Large intestine (tissue), 3 donors: Measurements from ENCODE around the gene GNAZ. TPM values are rescaled to one million over a fixed set of nuclear protein-coding genes. Genes with fewer than 3 reads are reported as not detected.
"Not testable (repeated sequence)": the region's sequence is repeated elsewhere in the genome, so short reads cannot be mapped to it uniquely, and the experiment has no call there.

Experiments
- DNase-seq, 2 donors: peaks; one replicate each; pipeline versions ENCODE4 v3.0.0 to v3.0.0-alpha.2; 2013
- H3K27ac ChIP-seq: one replicate; pipeline ENCODE4 v1.5.1; 2013; ENCODE audit warnings: low read length
- H3K27me3 ChIP-seq: 2 replicates; pipeline ENCODE4 v1.6.1; 2013; ENCODE audit warnings: low read length; ENCODE audit not compliant: control insufficient read depth, insufficient read depth
- H3K36me3 ChIP-seq: 2 replicates; pipeline ENCODE4 v1.6.1; 2013; ENCODE audit warnings: low read length; ENCODE audit not compliant: control insufficient read depth, insufficient read depth
- H3K4me1 ChIP-seq: one replicate; pipeline ENCODE4 v1.6.1; 2013; ENCODE audit warnings: low read length; ENCODE audit not compliant: control insufficient read depth, insufficient read depth
- H3K4me3 ChIP-seq: one replicate; pipeline ENCODE4 v1.5.1; 2013; ENCODE audit warnings: low read length
- H3K9me3 ChIP-seq: one replicate; pipeline ENCODE4 v1.6.1; 2013; ENCODE audit warnings: mild to moderate bottlenecking, low read depth, low read length, moderate library complexity; ENCODE audit not compliant: control insufficient read depth
- WGBS: methylation state at CpG from one replicate; pipeline ENCODE4 v1.1.5; 2013; ENCODE audit warnings: low lambda C conversion rate; ENCODE audit not compliant: insufficient coverage; 5-methylcytosine and 5-hydroxymethylcytosine counted together
- polyA plus RNA-seq: library from polyadenylated mRNA; unstranded; fragments of 120-200 nt; gene quantifications from one replicate; pipeline ENCODE4 v1.2.1, GENCODE V29; 2013

GNAZ gene
- polyA plus RNA-seq, 1 donor = 4.6 TPM

DNA sequence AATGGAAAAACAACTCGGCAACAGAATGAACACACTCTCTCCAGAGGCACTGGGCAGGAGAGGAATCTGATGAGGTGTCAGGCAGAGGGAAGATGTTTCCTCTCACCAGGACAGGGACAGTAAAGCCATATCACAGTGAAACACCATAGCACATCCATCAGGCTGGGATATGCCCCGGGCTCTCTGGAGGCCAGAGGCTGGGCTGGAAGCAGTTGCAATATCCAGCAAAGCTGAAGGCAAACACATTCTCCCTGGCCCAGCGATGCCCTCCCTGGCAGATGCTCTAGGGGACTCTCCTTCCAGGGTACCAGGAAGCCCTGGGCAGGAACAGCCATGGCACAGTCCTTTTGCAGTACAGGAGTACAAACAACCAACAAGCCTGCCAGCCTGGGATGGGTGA, 60.4 kb downstream of the GNAZ start:
- no CpG with 5 or more reads among the region's 3 CpGs for WGBS
- Histone ChIP-seq H3K9me3 (no peaks in the 10 kb centered on the region), H3K27ac (no peak overlapping the region), H3K27me3 (no peaks in the 10 kb centered on the region), H3K36me3 (no peaks in the 10 kb centered on the region), H3K4me3 (no peak overlapping the region), H3K4me1 (no peaks in the 10 kb centered on the region)
- DNase-seq = no peak

DNA sequence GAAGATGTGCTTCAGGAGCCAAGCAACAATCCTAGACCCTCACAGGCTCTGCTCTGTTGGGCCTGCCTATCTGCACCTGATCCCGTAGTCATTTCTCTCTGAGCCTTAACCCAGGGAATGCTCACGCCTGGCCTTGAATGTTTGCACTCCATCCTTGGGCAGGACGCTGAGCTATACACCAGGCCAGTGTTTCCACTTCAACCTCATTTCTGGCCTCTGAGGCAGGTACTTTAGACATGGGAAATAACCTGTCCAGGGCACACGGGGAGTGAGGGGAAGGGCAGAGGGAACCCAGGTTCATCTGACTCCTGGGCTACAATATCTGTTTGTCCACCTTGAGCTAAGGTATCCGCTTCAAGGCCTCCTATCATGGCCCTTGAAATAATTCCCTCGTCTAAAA, 61.6 kb downstream of the GNAZ start:
- no peaks in the 10 kb centered on the region for H3K4me1 ChIP-seq
- H3K27ac ChIP-seq = no peak overlapping the region
- DNase-seq = no peak
- no peaks in the 10 kb centered on the region for H3K27me3 ChIP-seq
- H3K36me3 ChIP-seq = no peaks in the 10 kb centered on the region
- WGBS = no CpG with 5 or more reads among the region's 6 CpGs
- no peaks in the 10 kb centered on the region for H3K9me3 ChIP-seq
- H3K4me3 ChIP-seq = no peak overlapping the region

- H3K4me3 ChIP-seq = no peak overlapping the region
- no peaks in the 10 kb centered on the region for H3K27me3 ChIP-seq
- no peaks in the 10 kb centered on the region for H3K36me3 ChIP-seq
- no peak overlapping the region for H3K27ac ChIP-seq
- no peaks in the 10 kb centered on the region for H3K4me1 ChIP-seq
- H3K9me3 ChIP-seq = no peaks in the 10 kb centered on the region
- no CpG with 5 or more reads among the region's 10 CpGs for WGBS
- DNase-seq = no peak
Observed at GRCh38 chr22:23132376-23133091, 62.2 kb downstream of the GNAZ start.

GRCh38 chr22:23133922-23134321, 63.6 kb downstream of the GNAZ start:
- H3K4me1 ChIP-seq = no peaks in the 10 kb centered on the region
- no peak overlapping the region for H3K4me3 ChIP-seq
- H3K27me3 ChIP-seq = no peaks in the 10 kb centered on the region
- no peak for DNase-seq
- no peaks in the 10 kb centered on the region for H3K36me3 ChIP-seq
- WGBS = no CpG with 5 or more reads among the region's 10 CpGs
- H3K9me3 ChIP-seq = no peaks in the 10 kb centered on the region
- H3K27ac ChIP-seq = no peak overlapping the region

DNA sequence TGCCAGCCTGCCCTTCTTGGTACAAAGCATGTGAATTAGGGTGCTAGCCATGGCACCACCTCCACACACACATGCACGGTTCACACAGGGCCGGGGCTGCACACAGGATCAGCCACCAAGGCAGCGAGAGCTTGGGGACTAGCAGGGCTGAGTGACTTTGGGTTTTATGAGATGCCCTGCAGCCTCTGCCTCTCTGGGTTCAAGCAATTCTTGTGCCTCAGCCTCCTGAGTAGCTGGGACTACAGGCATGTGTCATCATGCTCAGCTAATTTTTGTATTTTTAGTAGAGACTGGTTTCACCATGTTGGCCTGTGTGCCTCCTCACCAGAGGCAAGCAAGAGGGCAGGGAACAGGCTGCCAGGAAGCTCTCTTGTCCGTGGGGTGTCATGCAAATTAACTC, 66.7 kb downstream of the GNAZ start:
- H3K27ac ChIP-seq, DNase-seq, H3K36me3 ChIP-seq, H3K4me3 ChIP-seq, H3K4me1 ChIP-seq, H3K27me3 ChIP-seq, H3K9me3 ChIP-seq: not testable (repeated sequence)
- no CpG with 5 or more reads among the region's 4 CpGs for WGBS

- Histone ChIP-seq H3K27ac (no peak overlapping the region), H3K4me3 (no peak overlapping the region), H3K36me3 (no peaks in the 10 kb centered on the region), H3K9me3 (no peaks in the 10 kb centered on the region), H3K27me3 (no peaks in the 10 kb centered on the region), H3K4me1 (peaks cover 10% of the 10 kb centered on the region)
- no CpG with 5 or more reads among the region's 3 CpGs for WGBS
- DNase-seq = no peak
Observed at GRCh38 chr22:23137468-23137867, 67.1 kb downstream of the GNAZ start.

GRCh38 chr22:23137905-23138561, 67.7 kb downstream of the GNAZ start:
- Histone ChIP-seq H3K27me3 (no peaks in the 10 kb centered on the region), H3K36me3 (no peaks in the 10 kb centered on the region), H3K27ac (no peak overlapping the region), H3K4me3 (no peak overlapping the region), H3K9me3 (no peaks in the 10 kb centered on the region), H3K4me1 (peaks cover 16% of the 10 kb centered on the region)
- 85% methylated on average over 2 of the region's 5 CpGs for WGBS
- DNase-seq = no peak

DNA sequence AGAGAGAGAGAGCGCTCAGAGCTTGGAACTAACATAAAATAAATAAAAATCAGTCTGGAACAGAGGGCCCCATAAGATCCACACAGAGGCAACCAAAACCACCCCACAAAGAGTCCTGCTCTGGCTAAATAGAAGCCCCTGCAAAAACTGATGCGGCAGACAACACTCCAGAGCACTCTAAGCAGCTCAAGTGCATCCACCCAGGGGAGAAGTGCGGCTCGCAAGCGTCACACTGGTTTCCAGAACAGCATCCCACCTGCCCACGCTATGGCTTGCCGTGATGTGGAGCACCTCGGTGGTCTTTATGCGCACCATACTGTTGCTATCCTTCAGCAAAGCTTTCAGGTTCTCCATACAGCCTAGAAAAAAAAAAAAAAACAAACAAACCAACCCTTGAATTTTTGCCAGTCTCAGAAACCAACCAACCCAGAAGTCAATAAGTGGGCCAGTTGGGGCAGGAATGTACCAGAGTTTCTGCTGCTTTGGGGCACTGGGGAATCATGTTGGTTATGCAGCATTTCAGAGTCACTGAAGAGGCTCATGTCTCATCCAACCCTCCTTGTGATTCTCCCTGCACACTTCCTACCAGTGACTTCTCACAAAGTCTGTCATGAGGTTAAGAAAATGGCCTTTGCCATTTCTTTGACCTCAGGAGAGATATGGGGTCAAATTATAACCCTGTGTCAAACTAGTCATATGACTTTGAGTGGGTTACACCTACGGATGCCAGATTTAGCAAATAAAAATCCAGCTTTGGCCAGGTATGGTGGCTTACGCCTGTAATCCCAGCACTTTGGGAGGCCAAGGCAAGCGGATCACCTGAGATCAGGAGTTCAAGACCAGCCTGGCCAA, 68.5 kb downstream of the GNAZ start:
- Histone ChIP-seq H3K4me1 (peaks cover 16% of the 10 kb centered on the region), H3K9me3 (no peaks in the 10 kb centered on the region), H3K36me3 (no peaks in the 10 kb centered on the region), H3K27ac (no peak overlapping the region), H3K27me3 (no peaks in the 10 kb centered on the region), H3K4me3 (no peak overlapping the region)
- DNase-seq = no peak
- 83% methylated on average over 1 of the region's 12 CpGs for WGBS

GRCh38 chr22:23140385-23140784, 70.1 kb downstream of the GNAZ start:
- H3K27ac ChIP-seq = no peak overlapping the region
- H3K36me3 ChIP-seq = no peaks in the 10 kb centered on the region
- DNase-seq = no peak
- H3K4me1 ChIP-seq = peaks cover 20% of the 10 kb centered on the region
- H3K27me3 ChIP-seq = no peaks in the 10 kb centered on the region
- no peak overlapping the region for H3K4me3 ChIP-seq
- H3K9me3 ChIP-seq = no peaks in the 10 kb centered on the region

DNA sequence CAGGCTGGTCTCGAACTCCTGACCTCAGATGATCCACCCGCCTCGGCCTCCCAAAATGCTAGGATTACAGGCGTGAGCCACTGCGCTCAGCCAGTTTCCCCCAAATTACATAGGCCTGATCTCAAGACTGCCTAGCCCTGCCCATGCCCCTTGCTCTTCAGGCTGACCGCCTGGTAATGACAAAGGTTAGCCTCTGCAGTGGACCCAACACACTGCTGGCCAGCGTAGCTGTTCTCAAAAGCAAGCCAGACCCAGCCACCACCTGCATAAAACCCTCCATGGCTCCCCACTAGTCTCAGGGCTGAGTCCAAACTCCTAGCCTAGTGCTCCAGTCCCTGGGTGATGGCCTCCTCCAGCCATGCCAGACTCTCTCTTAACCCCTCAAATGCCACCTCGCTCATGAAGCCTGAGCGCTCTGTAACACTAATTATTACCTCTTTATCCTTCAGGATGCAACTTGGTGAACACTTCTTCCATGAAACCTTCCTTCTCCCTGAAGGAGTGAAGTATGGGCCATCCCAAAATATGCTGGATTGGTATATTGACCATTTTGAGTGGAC, 72.3 kb downstream of the GNAZ start:
- H3K36me3 ChIP-seq = no peaks in the 10 kb centered on the region
- H3K27me3 ChIP-seq = no peaks in the 10 kb centered on the region
- peak overlapping the region; percentile 46 for H3K4me3 ChIP-seq
- no CpG with 5 or more reads among the region's 9 CpGs for WGBS
- no peak for DNase-seq
- H3K4me1 ChIP-seq = peaks cover 26% of the 10 kb centered on the region
- H3K9me3 ChIP-seq = no peaks in the 10 kb centered on the region
- peak overlapping the region; percentile 88 for H3K27ac ChIP-seq
